Spleen (tissue), 11 donors: ENCODE measurements around the gene MYLK2. TPM values are rescaled to one million over a fixed set of nuclear protein-coding genes. Genes with fewer than 3 reads are reported as not detected.

Source experiments
- DNase-seq: peaks from one replicate; pipeline ENCODE4 v3.0.0-alpha.2; 2020
- H3K27ac ChIP-seq, 8 donors: fragments of 200-600 bp; sonication (generic) in 7 of 8; 1 replicate in 4 of 8; 2 replicates in 4 of 8; pipeline versions ENCODE4 v1.5.0 to v1.8.0; 2016 to 2021; ENCODE audit warnings: inconsistent platforms in 4 of 8, mild to moderate bottlenecking in 4 of 8, moderate library complexity in 1 of 8
- H3K27me3 ChIP-seq, 7 donors: fragments of 200-600 bp; sonication (generic) in 6 of 7; replicated peaks in 1 of 7; 1 replicate in 4 of 7; 2 replicates in 3 of 7; pipeline versions ENCODE4 v1.5.0 to v1.8.0; 2016 to 2021; ENCODE audit warnings: inconsistent platforms in 3 of 7, mild to moderate bottlenecking in 1 of 7
- H3K36me3 ChIP-seq, 6 donors: fragments of 200-600 bp; sonication (generic) in 5 of 6; 1 replicate in 4 of 6; 2 replicates in 2 of 6; pipeline versions ENCODE4 v1.5.0 to v1.8.0; 2016 to 2021; ENCODE audit warnings: inconsistent platforms in 2 of 6
- H3K4me1 ChIP-seq, 6 donors: fragments of 200-600 bp; sonication (generic) in 5 of 6; 1 replicate in 3 of 6; 2 replicates in 3 of 6; pipeline versions ENCODE4 v1.5.0 to v1.8.0; 2016 to 2021; ENCODE audit warnings: inconsistent platforms in 3 of 6
- H3K4me3 ChIP-seq, 8 donors: fragments of 200-600 bp; sonication (generic) in 7 of 8; 1 replicate in 4 of 8; 2 replicates in 4 of 8; pipeline versions ENCODE4 v1.5.0 to v1.8.0; 2016 to 2021; ENCODE audit warnings: inconsistent platforms in 4 of 8, mild to moderate bottlenecking in 4 of 8, moderate library complexity in 2 of 8
- H3K9me3 ChIP-seq, 8 donors: fragments of 200-600 bp; sonication (generic) in 7 of 8; 1 replicate in 4 of 8; 2 replicates in 4 of 8; pipeline versions ENCODE4 v1.5.0 to v1.8.0; 2016 to 2021; ENCODE audit warnings: inconsistent platforms in 4 of 8
- POLR2A ChIP-seq, 3 donors: fragments of 450-650 bp; IDR thresholded peaks; one replicate each; pipeline ENCODE4 v1.5.1; 2017; ENCODE audit warnings: antibody characterized with exemption in 3 of 3, mild to moderate bottlenecking in 1 of 3
- POLR2AphosphoS5 ChIP-seq, 3 donors: sonication (generic); formaldehyde crosslinking; IDR thresholded peaks; one replicate each; pipeline ENCODE4 v1.5.1; 2017; ENCODE audit warnings: antibody characterized with exemption in 3 of 3
- WGBS, 5 donors: extraction: QIAGEN DNeasy Blood & Tissue Kit in 3 of 5; methylation state at CpG; one replicate each; pipeline versions ENCODE4 v1.1.5 to v1.1.7; 2013 to 2018; 5-methylcytosine and 5-hydroxymethylcytosine counted together
- intact Hi-C: fragments of 100-400 bp; cut with DNase I; formaldehyde crosslinking; loops from one replicate; pipeline ENCODE4 v1.15.0; 2023; ENCODE audit warnings: low total_unique reads
- polyA plus RNA-seq, 3 donors: library from polyadenylated mRNA; stranded (reverse); fragments of 200-250 nt; gene quantifications; one replicate each; pipeline ENCODE4 v1.2.1, GENCODE V29; 2013
- total RNA-seq, 7 donors: library from RNA; depleted of rRNA in 3 of 7; stranded (reverse); fragments of >200 nt in 3 of 7; fragmentation: NEBNext Ultra II Directional in 4 of 7; extraction: Animal tissue kit (Norgen Biotek cat#: 25700) in 4 of 7; gene quantifications; one replicate each; pipeline versions ENCODE4 v1.1.0 to v1.2.1, GENCODE V29; 2016 to 2021
- TF ChIP-seq, protein P1 (sequence below), 11 experiments: fragments of 200-600 bp in 7 of 11; fragments of 450-650 bp in 4 of 11; sonication (generic) in 4 of 11; IDR thresholded peaks in 8 of 11; conservative IDR thresholded peaks in 3 of 11; 1 replicate in 7 of 11; 2 replicates in 4 of 11; pipeline versions ENCODE4 v1.4.0 to v1.8.0; 2016 to 2021; ENCODE audit warnings: antibody characterized with exemption in 11 of 11, inconsistent platforms in 4 of 11, mild to moderate bottlenecking in 1 of 11
- donor health status: healthy with polysubstance abuse.
- donor health status: DM: no; HTN: no; CAD: no; lungs with moderate emphysema.
- donor health status: DM: no; HTN: no; CAD: no.
- donor health status: Bipolar disorder and iron deficiency.
- donor health status: healthy.
- donor health status: DM: no; HTN: no; CAD: no.
- donor health status: DM: yes; HTN: yes; CAD: no.

The MYLK2 gene
- total and polyA plus RNA-seq, 10 donors, result 0.97 to 3.4 (median 2.0) TPM

DNA sequence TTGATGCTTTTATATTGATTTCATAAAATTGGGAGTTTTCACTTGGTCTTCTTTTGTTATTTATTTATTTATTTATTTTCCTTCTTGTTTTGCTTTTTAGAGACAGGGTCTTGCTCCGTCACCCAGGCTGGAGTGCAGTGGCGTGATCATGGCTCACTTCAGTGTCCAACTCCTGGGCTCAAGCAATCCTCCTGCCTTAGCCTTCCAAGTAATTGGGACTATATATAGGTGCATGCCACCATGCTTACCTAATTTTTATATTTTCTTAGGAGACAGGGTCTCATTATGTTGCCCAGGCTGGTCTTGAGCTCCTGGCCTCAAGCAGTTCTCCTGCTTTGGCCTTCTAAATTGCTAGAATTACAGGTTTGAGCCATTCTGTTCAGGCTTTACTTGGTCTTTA lies 38.3 kb upstream of the MYLK2 start:
- DNase-seq, result no peak
- intact Hi-C loops, result no loop called here
- Histone ChIP-seq H3K4me3 (no peak overlapping the region), H3K4me1 (no peaks in the 10 kb centered on the region), H3K27me3 (no peaks in the 10 kb centered on the region), H3K27ac (no peak overlapping the region), H3K9me3 (no peaks in the 10 kb centered on the region), H3K36me3 (peaks cover 0 to 95% (median 0%) of the 10 kb centered on the region in 6 donors)
- TF ChIP-seq, protein P1, sequence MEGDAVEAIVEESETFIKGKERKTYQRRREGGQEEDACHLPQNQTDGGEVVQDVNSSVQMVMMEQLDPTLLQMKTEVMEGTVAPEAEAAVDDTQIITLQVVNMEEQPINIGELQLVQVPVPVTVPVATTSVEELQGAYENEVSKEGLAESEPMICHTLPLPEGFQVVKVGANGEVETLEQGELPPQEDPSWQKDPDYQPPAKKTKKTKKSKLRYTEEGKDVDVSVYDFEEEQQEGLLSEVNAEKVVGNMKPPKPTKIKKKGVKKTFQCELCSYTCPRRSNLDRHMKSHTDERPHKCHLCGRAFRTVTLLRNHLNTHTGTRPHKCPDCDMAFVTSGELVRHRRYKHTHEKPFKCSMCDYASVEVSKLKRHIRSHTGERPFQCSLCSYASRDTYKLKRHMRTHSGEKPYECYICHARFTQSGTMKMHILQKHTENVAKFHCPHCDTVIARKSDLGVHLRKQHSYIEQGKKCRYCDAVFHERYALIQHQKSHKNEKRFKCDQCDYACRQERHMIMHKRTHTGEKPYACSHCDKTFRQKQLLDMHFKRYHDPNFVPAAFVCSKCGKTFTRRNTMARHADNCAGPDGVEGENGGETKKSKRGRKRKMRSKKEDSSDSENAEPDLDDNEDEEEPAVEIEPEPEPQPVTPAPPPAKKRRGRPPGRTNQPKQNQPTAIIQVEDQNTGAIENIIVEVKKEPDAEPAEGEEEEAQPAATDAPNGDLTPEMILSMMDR (IDR thresholded peaks at IDR 0.05 in 8 of 11, conservative IDR thresholded peaks at IDR 0.05 in 3 of 11), result no peak
- TF ChIP-seq POLR2A (IDR thresholded peaks at IDR 0.05), result no peak
- no peak for TF ChIP-seq POLR2AphosphoS5 (IDR thresholded peaks at IDR 0.05)
- WGBS, 5 donors, result 95 to 100% (median 97%) methylated on average over 2 of the region's 2 CpGs

DNA sequence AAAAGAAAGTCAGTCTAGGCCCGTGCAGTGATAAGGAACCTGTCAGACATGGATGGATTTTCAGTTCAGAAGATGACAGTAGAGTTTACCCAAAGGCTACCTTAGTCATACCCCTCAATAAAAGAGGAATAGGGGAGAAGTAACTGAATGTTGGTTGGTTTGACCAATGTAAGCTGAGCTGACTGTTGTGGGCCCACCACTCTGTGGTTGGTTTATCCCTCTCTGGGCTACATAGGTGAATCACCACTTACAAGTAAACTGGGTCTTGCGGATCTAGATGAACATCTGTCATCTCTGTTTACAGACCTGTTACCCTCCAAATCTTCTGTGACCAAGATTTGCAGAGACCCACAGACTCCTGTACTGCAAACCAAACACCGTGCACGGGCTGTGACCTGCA lies 37.2 kb upstream of the MYLK2 start:
- Histone ChIP-seq H3K4me3 (no peak overlapping the region), H3K9me3 (no peaks in the 10 kb centered on the region), H3K4me1 (no peaks in the 10 kb centered on the region), H3K27me3 (no peaks in the 10 kb centered on the region), H3K36me3 (peaks cover 0 to 98% (median 0%) of the 10 kb centered on the region in 6 donors), H3K27ac (no peak overlapping the region)
- intact Hi-C loops, result no loop called here
- no peak for DNase-seq
- WGBS, 5 donors, result 96 to 100% (median 99%) methylated on average over 3 to 4 of the region's 4 CpGs
- TF ChIP-seq, protein P1 (IDR thresholded peaks at IDR 0.05 in 8 of 11, conservative IDR thresholded peaks at IDR 0.05 in 3 of 11), result no peak
- TF ChIP-seq POLR2AphosphoS5 (IDR thresholded peaks at IDR 0.05) (no peak), POLR2A (IDR thresholded peaks at IDR 0.05) (no peak)

DNA sequence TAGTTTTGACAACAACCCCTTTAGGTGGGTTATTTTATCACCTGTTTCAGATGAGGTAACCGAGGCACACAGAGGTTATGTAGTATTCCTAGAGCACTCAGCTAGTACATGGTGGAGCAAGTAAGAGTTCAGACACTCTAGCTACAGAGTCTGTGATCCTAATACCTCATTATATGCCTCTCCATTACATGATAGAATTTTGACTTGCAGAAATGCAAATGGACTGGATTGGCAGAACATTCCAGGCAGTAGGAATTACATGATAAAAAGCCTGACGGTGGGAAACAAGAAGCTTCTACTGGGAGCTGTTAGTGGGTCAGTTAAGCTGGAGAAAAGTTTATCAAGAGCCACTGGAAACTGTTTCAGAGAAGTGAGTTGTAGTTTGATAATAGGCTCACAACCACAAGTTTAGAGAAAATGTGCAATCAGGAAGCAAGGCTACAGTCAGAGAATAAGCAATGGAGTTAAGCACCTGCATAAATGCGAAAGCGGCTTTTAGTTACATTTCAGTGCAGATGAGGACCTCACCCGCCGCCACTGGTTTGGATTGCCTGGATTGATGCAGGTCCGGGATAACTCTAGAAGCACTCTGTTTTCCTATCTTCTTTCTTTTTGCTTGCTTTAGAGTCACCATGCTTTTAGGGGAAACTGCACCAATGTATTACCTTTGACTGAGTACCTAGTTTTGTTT lies 34.7 kb upstream of the MYLK2 start:
- H3K4me3 ChIP-seq, result no peak overlapping the region
- intact Hi-C loops, result no loop called here
- no peaks in the 10 kb centered on the region for H3K4me1 ChIP-seq
- H3K36me3 ChIP-seq, result peaks cover 0 to 97% (median 0%) of the 10 kb centered on the region in 6 donors
- no peak overlapping the region for H3K27ac ChIP-seq
- H3K9me3 ChIP-seq, result no peaks in the 10 kb centered on the region
- TF ChIP-seq, protein P1 (IDR thresholded peaks at IDR 0.05 in 8 of 11, conservative IDR thresholded peaks at IDR 0.05 in 3 of 11), result no peak
- no peak for TF ChIP-seq POLR2AphosphoS5 (IDR thresholded peaks at IDR 0.05)
- H3K27me3 ChIP-seq, result no peaks in the 10 kb centered on the region
- no peak for DNase-seq
- 95 to 98% (median 98%) methylated on average over 7 of the region's 7 CpGs for WGBS, 5 donors

DNA sequence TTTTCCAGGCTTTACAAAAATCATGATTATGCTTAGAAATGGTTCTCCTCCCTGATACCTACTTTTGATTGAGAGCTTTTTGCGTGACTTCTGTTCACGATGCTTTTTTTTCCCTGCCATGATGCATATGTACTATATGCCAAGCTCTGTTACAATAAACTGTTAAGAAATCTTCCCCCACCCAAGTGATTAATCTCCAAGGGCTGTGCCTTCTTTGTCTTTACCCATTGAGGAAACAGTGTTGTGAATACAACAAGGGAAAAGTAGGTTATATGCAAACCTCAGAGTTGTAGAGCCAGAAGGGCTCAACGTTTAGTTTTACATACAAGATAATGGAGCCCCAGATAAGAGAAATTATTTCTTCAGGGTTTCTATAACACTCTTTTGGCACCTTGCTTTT lies 34.1 kb upstream of the MYLK2 start:
- Histone ChIP-seq H3K4me1 (no peaks in the 10 kb centered on the region), H3K27me3 (no peaks in the 10 kb centered on the region), H3K9me3 (no peaks in the 10 kb centered on the region), H3K27ac (no peak overlapping the region), H3K36me3 (peaks cover 0 to 97% (median 0%) of the 10 kb centered on the region in 6 donors), H3K4me3 (no peak overlapping the region)
- DNase-seq, result no peak
- TF ChIP-seq, protein P1 (IDR thresholded peaks at IDR 0.05 in 8 of 11, conservative IDR thresholded peaks at IDR 0.05 in 3 of 11), result no peak
- TF ChIP-seq POLR2AphosphoS5 (IDR thresholded peaks at IDR 0.05) (no peak), POLR2A (IDR thresholded peaks at IDR 0.05) (no peak)
- 94 to 96% (median 94%) methylated on average over 3 of the region's 3 CpGs for WGBS, 5 donors
- intact Hi-C loops, result no loop called here
